Mammary epithelial cell (primary cell): ENCODE data around the gene PFKFB3.

Experiments used
- CTCF ChIP-seq, 2 donors: IDR thresholded peaks in 1 of 2; conservative IDR thresholded peaks in 1 of 2; 2 replicates each; pipeline ENCODE4 v1.5.1; 2011 to 2012; ENCODE audit warnings: inconsistent platforms in 2 of 2, low read length in 2 of 2, mild to moderate bottlenecking in 2 of 2, control low read depth in 1 of 2, low read depth in 1 of 2; ENCODE audit not compliant: insufficient read depth in 1 of 2; ENCODE audit errors: extremely low read depth in 1 of 2
- EZH2 ChIP-seq: IDR thresholded peaks from 2 replicates; pipeline ENCODE4 v1.6.1; 2012; ENCODE audit warnings: low read length, inconsistent platforms, borderline replicate concordance

GRCh38 chr10:6213908-6214307 is 11.2 kb downstream of the PFKFB3 start:
- TF ChIP-seq CTCF (conservative IDR thresholded peaks at IDR 0.05 in 1 of 2, IDR thresholded peaks at IDR 0.05 in 1 of 2; ENCODE audit: extremely low read depth in 1 of 2, insufficient read depth in 1 of 2, low read depth in 1 of 2, low read length in 2 of 2) (no peak), EZH2 (no peak)
